MCF 10A (cell line): Measurements from ENCODE around the gene TRMT112. TPM values are rescaled to one million over a fixed set of nuclear protein-coding genes. Genes with fewer than 3 reads are reported as not detected.
A peak's percentile ranks its signal among the peaks of the same experiment; 100 is the strongest.

Experiments used
- BruUV-seq: library from RNA; stranded (reverse); fragments of 400-500 nt; replicated peaks from 2 replicates; lab custom pipeline; 2021; lab: Mats Ljungman, UMichigan
- CTCF ChIA-PET: fragments of 300-600 bp; sonication (Branson Sonifier 250); formaldehyde crosslinking; extraction: SDS; loops from one replicate; lab custom pipeline; 2021; ENCODE audit warnings: antibody characterized with exemption, inconsistent platforms; lab: Yijun Ruan, JAX
- POLR2A ChIA-PET: fragments of 300-600, 350-650 bp; sonication (Branson Sonifier 250); formaldehyde crosslinking; extraction: SDS; loops from one replicate; lab custom pipeline; 2020; ENCODE audit warnings: antibody characterized with exemption, inconsistent platforms; lab: Yijun Ruan, JAX
- DNase-seq: peaks from one replicate; pipeline ENCODE4 v3.0.0-alpha.2; 2018; ENCODE audit not compliant: unreplicated experiment
- H3K27ac Mint-ChIP-seq: one replicate; pipeline ENCODE4 v1.8.0; 2022; ENCODE audit warnings: mild to moderate bottlenecking, low read depth, mixed read lengths; ENCODE audit not compliant: unreplicated experiment
- H3K27me3 Mint-ChIP-seq: one replicate; pipeline ENCODE4 v1.8.0; 2022; ENCODE audit warnings: mixed read lengths; ENCODE audit not compliant: insufficient read depth, unreplicated experiment
- H3K36me3 Mint-ChIP-seq: one replicate; pipeline ENCODE4 v1.8.0; 2022; ENCODE audit warnings: mild to moderate bottlenecking, moderate library complexity, mixed read lengths; ENCODE audit not compliant: insufficient read depth, unreplicated experiment
- H3K4me1 Mint-ChIP-seq: one replicate; pipeline ENCODE4 v1.8.0; 2022; ENCODE audit warnings: mixed read lengths; ENCODE audit not compliant: insufficient read depth, unreplicated experiment
- H3K4me3 Mint-ChIP-seq: one replicate; pipeline ENCODE4 v1.8.0; 2022; ENCODE audit warnings: mild to moderate bottlenecking, moderate library complexity, mixed read lengths; ENCODE audit not compliant: unreplicated experiment
- H3K9me3 Mint-ChIP-seq: one replicate; pipeline ENCODE4 v1.8.0; 2022; ENCODE audit warnings: mixed read lengths; ENCODE audit not compliant: unreplicated experiment
- CTCF ChIP-seq: fragments of 200-600 bp; IDR thresholded peaks from one replicate; pipeline ENCODE4 v1.8.0; 2022; ENCODE audit warnings: antibody characterized with exemption, mild to moderate bottlenecking; ENCODE audit not compliant: unreplicated experiment
- intact Hi-C: fragments of 100-400 bp; cut with micrococcal nuclease; formaldehyde crosslinking; loops from 2 replicates; pipeline ENCODE4 v1.14.1; 2022
- total RNA-seq: library from RNA; stranded (reverse); gene quantifications from 2 replicates; pipeline ENCODE4 v1.2.3, GENCODE V29; 2022

The TRMT112 gene
- total RNA-seq, 1 experiment from 2014 or later = 284 TPM

GRCh38 chr11:64306876-64307622, 10.3 kb downstream of the TRMT112 start:
- ChIA-PET POLR2A (interaction anchor here (0.7 to 3.6 kb wide), 6 partner anchors 10 to 81 kb away, joined by 3 to 32 read pairs (median 6); partner anchors contain the start of genes BAD, NUDT22, PRDX5 and TRMT112), CTCF (interaction anchor here (0.6 to 2.3 kb wide), 4 partner anchors 25 to 242 kb away, joined by 3 to 6 read pairs (median 4); no protein-coding TSS in a partner anchor)
- no TSS peak for BruUV-seq
- Mint-ChIP-seq H3K36me3 (peaks cover 45% of the 10 kb centered on the region), H3K4me3 (peak overlapping the region; percentile 99), H3K4me1 (peaks cover 18% of the 10 kb centered on the region), H3K27ac (peak overlapping the region; percentile 96), H3K9me3 (no peaks in the 10 kb centered on the region), H3K27me3 (no peaks in the 10 kb centered on the region)
- DNase-seq = peak; percentile 34
- TF ChIP-seq CTCF = no peak
- intact Hi-C loops = no loop called here

GRCh38 chr11:64306563-64306875, 10.8 kb downstream of the TRMT112 start:
- no peak for DNase-seq
- Mint-ChIP-seq H3K27me3 (no peaks in the 10 kb centered on the region), H3K27ac (peak overlapping the region; percentile 96), H3K9me3 (no peaks in the 10 kb centered on the region), H3K4me1 (peaks cover 18% of the 10 kb centered on the region), H3K36me3 (peaks cover 44% of the 10 kb centered on the region), H3K4me3 (peak overlapping the region; percentile 99)
- intact Hi-C loops = no loop called here
- TF ChIP-seq CTCF = no peak
- POLR2A ChIA-PET = interaction anchor here (0.7 to 3.6 kb wide), 5 partner anchors 11 to 80 kb away, joined by 3 to 32 read pairs (median 6); partner anchors contain the start of genes BAD, NUDT22, PRDX5 and TRMT112
- CTCF ChIA-PET = interaction anchor here (0.6 to 2.3 kb wide), 3 partner anchors 26 to 243 kb away, joined by 4 to 6 read pairs (median 5); no protein-coding TSS in a partner anchor
- BruUV-seq = TSS peak; percentile 32

- peak; percentile 63 for DNase-seq
- peak overlapping the region; percentile 96 for H3K27ac Mint-ChIP-seq
- ChIA-PET CTCF (interaction anchor here (0.6 to 2.3 kb wide), 3 partner anchors 26 to 243 kb away, joined by 4 to 6 read pairs (median 5); no protein-coding TSS in a partner anchor), POLR2A (interaction anchor here (0.7 to 5.8 kb wide), 14 partner anchors 11 to 121 kb away, joined by 3 to 107 read pairs (median 11); partner anchors contain the start of genes BAD, FKBP2, NUDT22 and PLCB3)
- no peaks in the 10 kb centered on the region for H3K9me3 Mint-ChIP-seq
- intact Hi-C loops = loop anchor here (2.0 kb wide), 3 partner anchors 19 to 59 kb away; partner anchors contain the start of gene PPP1R14B
- H3K4me3 Mint-ChIP-seq = peak overlapping the region; percentile 99
- BruUV-seq = no TSS peak
- no peaks in the 10 kb centered on the region for H3K27me3 Mint-ChIP-seq
- peak; percentile 31 for TF ChIP-seq CTCF
- H3K4me1 Mint-ChIP-seq = peaks cover 16% of the 10 kb centered on the region
- peaks cover 38% of the 10 kb centered on the region for H3K36me3 Mint-ChIP-seq
These were observed 11.4 kb downstream of the TRMT112 start for GRCh38 chr11:64305691-64306562.
